DMS79 treated with DMSO at 0.1 percent for 48 hours (cell line): Measurements from ENCODE around the gene CCND1.

Experiments used
- DNase-seq: peaks from one replicate; lab custom pipeline; 2025; lab: John Stamatoyannopoulos, UW

CCND1 gene

DNA sequence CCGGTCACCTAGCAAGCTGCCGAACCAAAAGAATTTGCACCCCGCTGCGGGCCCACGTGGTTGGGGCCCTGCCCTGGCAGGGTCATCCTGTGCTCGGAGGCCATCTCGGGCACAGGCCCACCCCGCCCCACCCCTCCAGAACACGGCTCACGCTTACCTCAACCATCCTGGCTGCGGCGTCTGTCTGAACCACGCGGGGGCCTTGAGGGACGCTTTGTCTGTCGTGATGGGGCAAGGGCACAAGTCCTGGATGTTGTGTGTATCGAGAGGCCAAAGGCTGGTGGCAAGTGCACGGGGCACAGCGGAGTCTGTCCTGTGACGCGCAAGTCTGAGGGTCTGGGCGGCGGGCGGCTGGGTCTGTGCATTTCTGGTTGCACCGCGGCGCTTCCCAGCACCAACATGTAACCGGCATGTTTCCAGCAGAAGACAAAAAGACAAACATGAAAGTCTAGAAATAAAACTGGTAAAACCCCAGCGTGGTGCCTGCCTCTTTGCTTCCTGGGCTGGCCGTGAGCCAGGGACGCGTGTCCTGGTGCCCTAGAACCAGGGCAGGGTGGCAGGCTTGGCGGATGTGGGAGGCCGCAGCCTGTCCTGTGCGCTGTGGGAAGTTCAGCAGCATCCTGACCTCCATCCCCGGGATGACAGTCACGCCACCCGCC lies 13.2 kb downstream of the CCND1 start:
- DNase-seq, result no peak

- DNase-seq, result no peak
Measured at GRCh38 chr11:69654660-69655478, 13.9 kb downstream of the CCND1 start.

- no peak for DNase-seq
Measured at GRCh38 chr11:69655479-69656428, 14.8 kb downstream of the CCND1 start.

- DNase-seq, result no peak
Measured at GRCh38 chr11:69656536-69657455, 15.8 kb downstream of the CCND1 start.

- no peak for DNase-seq
Measured at GRCh38 chr11:69657456-69657910, 16.5 kb downstream of the CCND1 start.

DNA sequence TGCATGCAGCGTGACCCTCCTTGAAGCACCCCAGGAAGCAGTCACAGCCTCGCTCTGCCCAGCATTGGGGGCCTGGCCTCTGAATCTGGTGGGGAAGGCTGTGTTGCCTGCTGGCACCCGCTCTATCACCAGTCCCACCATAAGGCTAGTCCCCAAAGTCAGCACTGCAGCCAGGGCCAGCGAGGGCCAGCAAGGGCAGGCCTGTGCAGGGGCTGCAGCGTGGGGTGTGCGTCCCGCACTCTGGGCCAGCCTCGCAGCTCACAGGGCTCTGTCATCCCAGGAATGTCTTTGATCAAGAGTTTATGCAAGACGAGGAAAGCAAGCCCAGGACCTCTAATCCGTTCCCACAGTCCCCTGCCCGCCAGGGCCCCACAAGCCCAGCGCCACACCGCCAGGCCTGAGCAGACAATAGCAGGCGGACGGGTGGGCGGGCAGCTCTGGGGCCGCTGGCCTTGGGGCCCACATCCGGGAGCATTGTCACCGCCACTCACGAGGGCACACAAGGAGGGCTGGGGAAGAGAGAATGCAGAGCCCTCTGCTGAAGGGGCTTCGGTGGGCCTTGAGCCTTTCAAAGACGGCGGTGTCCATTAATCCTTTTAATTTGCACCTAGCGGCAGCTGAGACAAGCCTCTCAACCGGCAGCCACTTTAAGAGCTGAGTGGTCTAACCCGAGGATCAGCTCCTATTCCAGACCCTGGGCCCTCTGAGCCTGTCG lies 17.1 kb downstream of the CCND1 start:
- no peak for DNase-seq

DNA sequence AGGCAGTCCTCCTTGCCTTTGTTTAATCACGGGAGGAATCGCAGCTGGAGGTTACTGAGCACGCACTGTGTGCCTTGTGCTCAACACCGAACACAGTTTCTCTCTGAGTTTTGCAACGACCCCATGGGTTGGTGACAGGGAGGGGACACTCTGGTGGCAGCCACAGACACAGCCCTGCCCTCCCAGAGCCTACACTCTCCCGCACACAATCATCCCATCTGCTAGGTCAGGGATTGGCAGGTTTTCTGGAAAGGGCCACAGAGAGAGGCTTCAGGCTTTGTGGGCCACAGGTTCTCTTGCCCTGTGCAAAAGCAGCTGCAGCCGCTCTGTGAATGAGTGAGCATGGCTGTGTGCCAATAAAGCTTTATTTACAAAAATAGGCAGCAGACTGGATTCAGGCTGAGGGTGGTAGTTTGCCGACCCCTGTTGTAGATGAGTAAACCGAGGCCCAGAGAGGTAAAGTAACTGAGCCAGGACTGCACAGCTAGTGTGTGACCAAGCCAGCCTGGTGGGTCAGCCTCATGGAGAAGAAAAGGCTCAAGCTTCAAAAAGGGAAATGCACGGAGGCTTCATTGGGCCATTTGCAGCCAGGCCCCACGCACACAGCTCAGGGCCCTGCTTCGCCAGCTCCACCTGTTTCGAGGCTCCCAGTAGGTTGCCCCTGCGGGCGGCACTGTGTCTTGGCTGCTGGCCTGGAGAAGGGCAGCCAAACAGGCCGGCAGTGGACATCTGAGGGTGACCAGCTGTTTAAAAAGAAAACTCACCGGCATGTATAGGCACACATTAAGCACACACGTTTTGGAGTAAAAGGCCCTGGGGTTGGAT lies 17.9 kb downstream of the CCND1 start:
- DNase-seq, result no peak

DNA sequence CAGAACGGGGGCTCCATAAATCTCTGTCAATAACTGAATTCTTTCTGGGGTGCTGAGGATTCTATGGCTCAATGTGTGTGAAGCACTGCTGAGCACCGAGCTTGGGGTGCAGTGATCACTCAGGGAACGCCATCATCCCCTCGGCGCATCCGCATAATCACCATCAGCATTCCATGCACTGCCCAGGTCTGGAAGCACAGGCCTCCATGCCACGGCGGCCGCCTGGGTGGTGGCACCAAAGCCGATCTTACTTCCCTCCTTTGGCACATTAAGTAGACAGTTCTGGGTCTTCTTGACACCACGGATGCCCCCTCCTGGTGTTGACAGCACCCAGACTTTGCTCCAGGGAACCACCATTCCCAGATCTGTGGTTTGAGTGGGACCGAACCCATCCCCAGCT lies 18.6 kb downstream of the CCND1 start:
- DNase-seq, result no peak

DNA sequence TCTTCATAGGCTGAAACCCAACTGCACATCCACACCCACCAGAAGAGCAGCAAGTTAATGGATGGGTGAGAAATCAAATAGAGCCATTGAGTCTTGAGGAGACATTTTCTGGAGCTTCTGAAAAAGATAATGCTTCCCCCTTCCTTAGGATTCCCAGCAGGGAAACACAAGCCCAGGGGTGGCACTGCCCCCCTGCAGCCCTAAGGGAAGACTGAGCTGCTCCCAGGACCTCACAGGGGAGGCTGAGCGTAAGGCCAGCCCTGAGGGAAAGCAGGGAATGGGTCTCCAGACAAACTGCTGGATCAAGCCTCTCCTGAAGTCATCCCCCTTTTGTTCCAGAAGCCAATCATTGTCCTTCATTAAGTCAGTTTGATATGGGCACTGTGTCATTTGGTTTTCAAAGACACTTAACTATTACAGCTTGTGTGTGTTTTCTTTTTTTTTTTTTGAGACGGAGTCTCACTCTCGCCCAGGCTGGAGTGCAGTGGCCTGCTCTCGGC lies 19.1 kb downstream of the CCND1 start:
- no peak for DNase-seq

- no peak for DNase-seq
Measured at GRCh38 chr11:69661413-69661715, 20.4 kb downstream of the CCND1 start.

GRCh38 chr11:69662021-69662698 lies 21.2 kb downstream of the CCND1 start:
- no peak for DNase-seq

DNA sequence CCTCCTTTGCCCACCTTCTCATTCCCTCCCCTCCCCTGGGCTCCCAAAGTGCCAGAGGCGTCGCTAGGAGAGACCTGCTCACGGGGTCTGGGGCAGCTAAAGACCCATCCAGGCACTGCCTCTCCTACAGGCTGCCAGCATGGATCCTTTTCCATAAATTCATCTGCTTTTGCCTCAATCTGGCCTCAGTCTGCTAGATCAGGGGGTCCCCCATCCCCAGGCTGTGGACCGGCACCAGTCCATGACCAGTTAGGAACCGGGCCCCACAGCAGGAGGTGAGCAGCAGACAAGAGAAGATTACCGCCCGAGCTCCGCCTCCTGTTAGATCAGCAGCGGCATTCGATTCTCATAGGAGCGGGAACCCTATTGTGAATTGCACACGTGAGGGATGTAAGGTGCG lies 21.9 kb downstream of the CCND1 start:
- no peak for DNase-seq

GRCh38 chr11:69663326-69663725 lies 22.4 kb downstream of the CCND1 start:
- no peak for DNase-seq

DNA sequence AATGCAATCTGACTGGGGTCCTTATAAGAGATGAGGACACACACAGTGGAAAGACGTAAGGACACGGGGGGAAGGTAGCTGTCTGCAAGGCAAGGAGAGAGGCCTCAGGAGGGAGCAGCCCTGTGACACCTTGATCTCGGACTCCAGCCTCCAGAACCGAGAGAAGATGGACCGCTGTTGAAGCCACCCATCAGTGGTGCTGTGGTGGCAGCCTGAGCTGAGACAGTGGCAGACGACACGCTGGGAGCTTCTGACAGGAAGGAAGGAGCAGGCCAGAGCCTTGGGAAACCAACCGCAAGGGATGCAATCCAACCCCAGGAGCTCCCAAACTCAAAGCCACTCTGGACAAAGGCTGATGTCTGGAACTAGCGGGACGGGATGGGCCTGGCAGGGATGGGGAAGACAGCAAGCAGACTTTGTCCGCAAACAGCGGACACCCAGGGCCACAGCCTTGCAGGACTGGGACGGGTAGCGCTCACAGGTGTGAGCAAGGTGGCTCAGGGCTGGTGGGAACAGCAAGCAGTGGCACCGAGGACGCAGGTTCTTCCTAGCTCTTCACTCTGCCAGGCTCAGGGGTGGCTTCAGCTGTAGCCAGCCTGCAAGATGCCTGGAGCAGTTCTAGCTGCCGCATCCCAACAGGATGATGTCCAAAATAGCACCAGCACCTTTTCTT lies 23.3 kb downstream of the CCND1 start:
- no peak for DNase-seq

DNA sequence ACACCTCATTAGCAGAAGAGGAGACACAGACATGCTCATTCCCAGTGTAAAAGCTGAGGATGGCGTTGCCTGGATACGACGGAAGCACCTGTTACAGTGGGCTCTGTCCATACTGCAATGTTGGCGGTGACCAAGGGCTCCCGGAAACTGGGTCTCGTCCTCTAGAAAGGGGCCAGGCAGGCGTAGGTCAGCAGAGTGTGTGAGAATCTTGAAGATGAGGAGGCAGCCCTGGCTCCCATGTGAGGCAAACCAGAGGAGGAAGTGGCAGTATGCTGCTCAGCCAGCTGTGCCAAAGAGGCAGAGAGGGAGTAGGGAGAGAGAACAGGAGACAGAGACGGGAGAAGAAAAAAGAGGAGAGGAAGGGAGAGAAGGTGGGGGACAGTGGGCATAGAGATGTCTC lies 23.9 kb downstream of the CCND1 start:
- DNase-seq, result no peak

- no peak for DNase-seq
Measured at GRCh38 chr11:69665669-69666068, 24.7 kb downstream of the CCND1 start.

GRCh38 chr11:69666261-69666660 lies 25.3 kb downstream of the CCND1 start:
- DNase-seq, result no peak

DNA sequence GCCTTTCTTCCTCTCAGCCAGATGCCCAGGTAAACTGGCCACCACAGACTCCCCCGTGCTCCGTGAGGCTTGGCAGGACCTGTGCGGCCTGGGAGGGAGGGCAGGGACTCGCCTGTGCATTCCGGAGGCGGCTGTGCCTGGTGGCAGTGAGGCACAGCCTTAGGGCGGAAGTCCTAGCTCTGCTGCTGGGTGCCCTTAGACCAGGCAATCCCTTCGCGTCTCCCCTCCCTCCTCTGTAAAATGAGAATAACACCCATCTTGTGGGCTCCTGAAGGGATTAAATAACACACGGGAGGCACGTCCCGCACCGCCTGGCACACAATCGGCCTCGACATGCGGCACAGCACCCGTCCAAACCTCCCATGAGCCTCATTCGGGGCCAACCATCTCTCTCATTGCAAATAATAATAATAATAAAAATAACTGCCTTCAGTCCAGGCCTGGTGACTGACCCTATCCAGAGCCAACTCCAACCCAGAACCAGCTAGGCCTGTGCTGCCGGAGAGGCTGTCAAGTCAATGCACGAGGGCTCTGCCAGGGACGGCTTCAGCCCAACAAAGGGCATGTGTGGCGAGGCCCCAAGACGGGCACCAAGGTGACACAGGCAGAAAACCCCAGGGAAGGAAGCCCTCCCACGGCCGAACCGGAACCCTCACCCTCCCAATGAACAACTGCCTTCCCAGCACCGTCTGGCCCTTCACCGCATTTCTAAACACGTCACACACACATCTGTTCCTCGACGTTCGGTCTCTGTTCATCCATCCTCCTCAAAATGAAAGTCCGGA lies 26.0 kb downstream of the CCND1 start:
- no peak for DNase-seq
